HPDE6-E6E7 (cell line): Measurements from ENCODE around the gene ZMYND8.
"Not testable (repeated sequence)": the region's sequence is repeated elsewhere in the genome, so short reads cannot be mapped to it uniquely, and the experiment has no call there.

Experiments used
- DNase-seq: peaks from one replicate; pipeline ENCODE4 v3.0.0; 2011; ENCODE audit warnings: missing footprints; ENCODE audit errors: extremely low spot score

Gene ZMYND8

GRCh38 chr20:47204008-47204849, 152.3 kb downstream of the ZMYND8 start:
- DNase-seq = peak; percentile 91

GRCh38 chr20:47202733-47203667, 153.5 kb downstream of the ZMYND8 start:
- DNase-seq = no peak

GRCh38 chr20:47201074-47201730, 155.3 kb downstream of the ZMYND8 start:
- no peak for DNase-seq

GRCh38 chr20:47198996-47199552, 157.4 kb downstream of the ZMYND8 start:
- DNase-seq = no peak

GRCh38 chr20:47198254-47198671, 158.2 kb downstream of the ZMYND8 start:
- DNase-seq = no peak

GRCh38 chr20:47196091-47197081, 160.1 kb downstream of the ZMYND8 start:
- peak; percentile 91 for DNase-seq

- DNase-seq = no peak
Measured at GRCh38 chr20:47195573-47195972, 160.9 kb downstream of the ZMYND8 start.

GRCh38 chr20:47191956-47192355, 164.5 kb downstream of the ZMYND8 start:
- DNase-seq = no peak

GRCh38 chr20:47191074-47191673, 165.3 kb downstream of the ZMYND8 start:
- DNase-seq = peak; percentile 91

GRCh38 chr20:47189060-47189459, 167.4 kb downstream of the ZMYND8 start:
- DNase-seq = no peak

- no peak for DNase-seq
Measured at GRCh38 chr20:47188540-47188939, 168.0 kb downstream of the ZMYND8 start.

GRCh38 chr20:47187450-47188195, 168.9 kb downstream of the ZMYND8 start:
- DNase-seq = no peak

GRCh38 chr20:47183367-47183766, 173.1 kb downstream of the ZMYND8 start:
- no peak for DNase-seq

GRCh38 chr20:47181056-47181862, 175.2 kb downstream of the ZMYND8 start:
- DNase-seq = peak; percentile 96

GRCh38 chr20:47179267-47179666, 177.2 kb downstream of the ZMYND8 start:
- DNase-seq = no peak

GRCh38 chr20:47178851-47179250, 177.6 kb downstream of the ZMYND8 start:
- no peak for DNase-seq

GRCh38 chr20:47178277-47178676, 178.2 kb downstream of the ZMYND8 start:
- no peak for DNase-seq

- DNase-seq = not testable (repeated sequence)
Measured at GRCh38 chr20:47176217-47176616, 180.3 kb downstream of the ZMYND8 start.
